Vagina (tissue), 2 donors: ENCODE results near the gene SAMD14. TPM values are rescaled to one million over a fixed set of nuclear protein-coding genes. Genes with fewer than 3 reads are reported as not detected.
A peak's percentile ranks its signal among the peaks of the same experiment; 100 is the strongest.

Experiments used
- DNase-seq, 2 donors: peaks; one replicate each; pipeline ENCODE4 v3.0.0-alpha.2; 2017; ENCODE audit errors: extremely low spot score in 2 of 2
- H3K27ac ChIP-seq: fragments of 200-600 bp; sonication (generic); one replicate; pipeline ENCODE4 v1.5.1; 2019
- H3K27me3 ChIP-seq: fragments of 200-600 bp; sonication (generic); one replicate; pipeline ENCODE4 v1.5.1; 2019
- H3K36me3 ChIP-seq, 2 donors: fragments of 200-600 bp; sonication (generic); one replicate each; pipeline ENCODE4 v1.5.1; 2017 to 2019
- H3K4me1 ChIP-seq: fragments of 200-600 bp; sonication (generic); one replicate; pipeline ENCODE4 v1.5.1; 2019
- H3K4me3 ChIP-seq, 2 donors: fragments of 200-600 bp; sonication (generic); 1 replicate in 1 of 2; 2 replicates in 1 of 2; pipeline ENCODE4 v1.5.1; 2016 to 2019
- H3K9me3 ChIP-seq: fragments of 200-600 bp; sonication (generic); one replicate; pipeline ENCODE4 v1.5.1; 2019
- POLR2A ChIP-seq, 2 donors: fragments of 450-650 bp; IDR thresholded peaks; one replicate each; pipeline ENCODE4 v1.6.1; 2017; ENCODE audit warnings: antibody characterized with exemption in 2 of 2, mild to moderate bottlenecking in 2 of 2, moderate library complexity in 2 of 2
- POLR2AphosphoS5 ChIP-seq, 2 donors: sonication (generic); formaldehyde crosslinking; IDR thresholded peaks; one replicate each; pipeline ENCODE4 v1.9.0; 2017; ENCODE audit warnings: antibody characterized with exemption in 2 of 2, mild to moderate bottlenecking in 2 of 2, low read depth in 1 of 2; ENCODE audit not compliant: insufficient read depth in 1 of 2
- intact Hi-C: fragments of 100-400 bp; cut with DNase I; formaldehyde crosslinking; loops from one replicate; pipeline ENCODE4 v1.15.1; 2023
- total RNA-seq: library from RNA; depleted of rRNA; stranded (reverse); fragments of >200 nt; gene quantifications from one replicate; pipeline ENCODE4 v1.2.3, GENCODE V29; 2016
- TF ChIP-seq, protein P1 (sequence below), 3 experiments: fragments of 450-650 bp in 2 of 3; fragments of 200-600 bp in 1 of 3; sonication (generic) in 1 of 3; IDR thresholded peaks; one replicate each; pipeline ENCODE4 v1.5.1; 2017 to 2019; ENCODE audit warnings: antibody characterized with exemption in 3 of 3, mild to moderate bottlenecking in 2 of 3, moderate library complexity in 2 of 3

Gene SAMD14
- 4.4 TPM for total RNA-seq

DNA sequence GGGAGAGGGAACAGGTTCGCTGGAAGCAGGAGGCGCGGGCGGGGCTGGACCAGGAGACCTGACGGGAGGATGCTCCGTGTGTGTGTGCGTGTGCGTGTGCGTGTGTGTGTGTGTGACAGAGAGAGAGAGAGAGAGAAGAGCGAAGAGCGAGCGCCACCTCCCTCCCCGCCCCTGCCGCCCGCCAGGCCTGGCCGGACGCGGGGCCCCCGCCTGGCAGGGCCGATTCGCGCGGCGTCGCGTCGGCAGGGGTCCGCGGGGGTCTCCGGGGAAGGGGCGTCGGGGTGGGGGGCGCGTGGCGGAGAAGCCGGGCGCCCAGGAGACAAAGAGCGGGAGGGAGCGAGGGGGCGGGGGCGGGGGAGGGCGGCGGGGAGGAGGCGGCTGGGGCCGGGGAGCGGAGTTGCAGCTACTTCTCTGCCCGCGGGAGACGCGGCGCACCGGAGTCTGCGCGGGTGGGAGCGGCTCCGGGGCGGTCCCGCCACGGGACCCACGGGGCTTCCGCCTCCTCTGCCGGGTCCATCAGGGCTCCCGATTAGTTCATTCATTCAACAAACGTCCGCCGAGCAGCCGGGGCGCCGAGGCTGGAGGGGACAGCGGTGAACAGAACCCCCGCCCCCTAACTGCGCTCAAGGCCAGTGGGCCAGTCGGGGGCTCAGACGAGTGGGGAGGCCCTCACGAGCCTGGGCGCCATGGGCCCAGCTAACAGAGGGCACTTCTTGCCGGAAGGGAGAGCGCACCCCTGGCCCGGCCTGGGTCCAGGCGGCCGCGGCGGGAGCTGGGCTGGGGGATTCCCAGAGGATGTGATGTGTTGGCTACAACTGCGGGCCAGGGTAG lies at the start of gene SAMD14:
Gene SAMD14 (minus strand): TSS at position 433 of the 831 bp plus-strand sequence. CDS start 5,201 bp downstream, outside the sequence.
- Histone ChIP-seq H3K4me3 (peak within 1 kb of the TSS; percentile 49 to 67), H3K4me1 (peaks cover 47% of the 10 kb centered on the region), H3K27ac (peak within 1 kb of the TSS; percentile 27), H3K9me3 (no peaks in the 10 kb centered on the region), H3K36me3 (peaks cover 0 to 8% of the 10 kb centered on the region in 2 donors), H3K27me3 (no peaks in the 10 kb centered on the region)
- intact Hi-C loops: no loop called here
- no peak for DNase-seq
- TF ChIP-seq POLR2A (IDR thresholded peaks at IDR 0.05) (no peak), POLR2AphosphoS5 (IDR thresholded peaks at IDR 0.05; ENCODE audit: insufficient read depth in 1 of 2, low read depth in 1 of 2) (no peak)
- TF ChIP-seq, protein P1, sequence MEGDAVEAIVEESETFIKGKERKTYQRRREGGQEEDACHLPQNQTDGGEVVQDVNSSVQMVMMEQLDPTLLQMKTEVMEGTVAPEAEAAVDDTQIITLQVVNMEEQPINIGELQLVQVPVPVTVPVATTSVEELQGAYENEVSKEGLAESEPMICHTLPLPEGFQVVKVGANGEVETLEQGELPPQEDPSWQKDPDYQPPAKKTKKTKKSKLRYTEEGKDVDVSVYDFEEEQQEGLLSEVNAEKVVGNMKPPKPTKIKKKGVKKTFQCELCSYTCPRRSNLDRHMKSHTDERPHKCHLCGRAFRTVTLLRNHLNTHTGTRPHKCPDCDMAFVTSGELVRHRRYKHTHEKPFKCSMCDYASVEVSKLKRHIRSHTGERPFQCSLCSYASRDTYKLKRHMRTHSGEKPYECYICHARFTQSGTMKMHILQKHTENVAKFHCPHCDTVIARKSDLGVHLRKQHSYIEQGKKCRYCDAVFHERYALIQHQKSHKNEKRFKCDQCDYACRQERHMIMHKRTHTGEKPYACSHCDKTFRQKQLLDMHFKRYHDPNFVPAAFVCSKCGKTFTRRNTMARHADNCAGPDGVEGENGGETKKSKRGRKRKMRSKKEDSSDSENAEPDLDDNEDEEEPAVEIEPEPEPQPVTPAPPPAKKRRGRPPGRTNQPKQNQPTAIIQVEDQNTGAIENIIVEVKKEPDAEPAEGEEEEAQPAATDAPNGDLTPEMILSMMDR (IDR thresholded peaks at IDR 0.05): no peak

- no peak for DNase-seq
- peak; percentile 43 to 74 for TF ChIP-seq POLR2AphosphoS5 (IDR thresholded peaks at IDR 0.05; ENCODE audit: insufficient read depth in 1 of 2, low read depth in 1 of 2)
- TF ChIP-seq, protein P1 (IDR thresholded peaks at IDR 0.05): peak in 1 of 3 experiments; percentile 18
- TF ChIP-seq POLR2A (IDR thresholded peaks at IDR 0.05): no peak
- Histone ChIP-seq H3K36me3 (no peaks in the 10 kb centered on the region), H3K27me3 (no peaks in the 10 kb centered on the region), H3K4me1 (peaks cover 57% of the 10 kb centered on the region), H3K9me3 (no peaks in the 10 kb centered on the region), H3K27ac (peak overlapping the region; percentile 97), H3K4me3 (peak overlapping the region in 1 of 2 donors; percentile 33)
- intact Hi-C loops: no loop called here
Measured at GRCh38 chr17:50177983-50178834, 48.2 kb upstream of the SAMD14 start.

- Histone ChIP-seq H3K27ac (peak overlapping the region; percentile 97), H3K4me3 (no peak overlapping the region), H3K4me1 (peaks cover 57% of the 10 kb centered on the region), H3K27me3 (no peaks in the 10 kb centered on the region), H3K9me3 (no peaks in the 10 kb centered on the region), H3K36me3 (no peaks in the 10 kb centered on the region)
- intact Hi-C loops: no loop called here
- no peak for TF ChIP-seq POLR2AphosphoS5 (IDR thresholded peaks at IDR 0.05; ENCODE audit: insufficient read depth in 1 of 2, low read depth in 1 of 2)
- TF ChIP-seq, protein P1 (IDR thresholded peaks at IDR 0.05): no peak
- DNase-seq: no peak
Measured at GRCh38 chr17:50177476-50177875, 47.5 kb upstream of the SAMD14 start.

- peaks cover 50% of the 10 kb centered on the region for H3K4me1 ChIP-seq
- peak overlapping the region; percentile 97 for H3K27ac ChIP-seq
- intact Hi-C loops: no loop called here
- H3K36me3 ChIP-seq: no peaks in the 10 kb centered on the region
- no peak overlapping the region for H3K4me3 ChIP-seq
- TF ChIP-seq POLR2AphosphoS5 (IDR thresholded peaks at IDR 0.05; ENCODE audit: insufficient read depth in 1 of 2, low read depth in 1 of 2): no peak
- no peak for TF ChIP-seq POLR2A (IDR thresholded peaks at IDR 0.05)
- TF ChIP-seq, protein P1 (IDR thresholded peaks at IDR 0.05): no peak
- DNase-seq: no peak
- H3K27me3 ChIP-seq: no peaks in the 10 kb centered on the region
- H3K9me3 ChIP-seq: no peaks in the 10 kb centered on the region
Measured at GRCh38 chr17:50176559-50177357, 46.8 kb upstream of the SAMD14 start.
